SK-N-SH (cell line): ENCODE data around the gene CELSR1. TPM values are rescaled to one million over a fixed set of nuclear protein-coding genes. Genes with fewer than 3 reads are reported as not detected.

Experiments
- CTCF ChIA-PET: fragments of 300-600, 350-600 bp; formaldehyde crosslinking; extraction: SDS; loops from one replicate; lab custom pipeline; 2021; lab: Yijun Ruan, JAX
- POLR2A ChIA-PET: fragments of 350-600 bp; sonication (Branson Sonifier 250); formaldehyde crosslinking; extraction: SDS; loops from one replicate; lab custom pipeline; 2020; ENCODE audit warnings: antibody characterized with exemption, inconsistent platforms; lab: Yijun Ruan, JAX
- DNase-seq: peaks from one replicate; pipeline ENCODE4 v3.0.0; 2012
- H2AFZ ChIP-seq: fragments of 200-600 bp; sonication (generic); 2 replicates; pipeline ENCODE4 v1.8.1; 2016; ENCODE audit warnings: antibody characterized with exemption, mild to moderate bottlenecking, low read depth
- H3F3A ChIP-seq: fragments of 200-600 bp; sonication (generic); replicated peaks from 2 replicates; pipeline ENCODE3; 2016; ENCODE audit warnings: antibody characterized with exemption, mild to moderate bottlenecking; ENCODE audit not compliant: insufficient read depth
- H3K27ac ChIP-seq, 2 experiments: fragments of 200-500 bp in 1 of 2; fragments of 200-600 bp in 1 of 2; sonication (Bioruptor generic) in 1 of 2; sonication (generic), shearing (Covaris generic) in 1 of 2; 2 replicates each; pipeline versions ENCODE4 v1.5.1 to v1.6.1; 2014 to 2016; ENCODE audit warnings: low read depth in 2 of 2, inconsistent platforms in 1 of 2, low read length in 1 of 2, mild to moderate bottlenecking in 1 of 2, mixed read lengths in 1 of 2
- H3K27me3 ChIP-seq: fragments of 200-600 bp; sonication (generic), shearing (Covaris generic); 2 replicates; pipeline ENCODE4 v1.6.1; 2016; ENCODE audit warnings: mixed run types; ENCODE audit not compliant: insufficient read depth
- H3K36me3 ChIP-seq, 2 experiments: fragments of 200-500 bp in 1 of 2; fragments of 200-600 bp in 1 of 2; sonication (Bioruptor generic) in 1 of 2; sonication (generic) in 1 of 2; replicated peaks in 1 of 2; 2 replicates each; pipeline versions ENCODE3 to v1.5.1; 2014 to 2016; ENCODE audit warnings: low read length in 1 of 2, mild to moderate bottlenecking in 1 of 2; ENCODE audit not compliant: insufficient read depth in 2 of 2, control insufficient read depth in 1 of 2
- H3K4me1 ChIP-seq, 2 experiments: fragments of 200-500 bp in 1 of 2; fragments of 200-600 bp in 1 of 2; sonication (Bioruptor generic) in 1 of 2; sonication (generic), shearing (Covaris generic) in 1 of 2; 2 replicates each; pipeline versions ENCODE4 v1.5.1 to v1.6.1; 2014 to 2016; ENCODE audit warnings: low read depth in 1 of 2, low read length in 1 of 2, mixed run types in 1 of 2; ENCODE audit not compliant: insufficient read depth in 2 of 2, control insufficient read depth in 1 of 2
- H3K4me2 ChIP-seq: fragments of 200-600 bp; sonication (generic), shearing (Covaris generic); 2 replicates; pipeline ENCODE4 v1.6.1; 2017; ENCODE audit warnings: mixed run types
- H3K4me3 ChIP-seq, 2 experiments: fragments of 200-500 bp in 1 of 2; fragments of 200-600 bp in 1 of 2; sonication (Bioruptor generic) in 1 of 2; sonication (generic), shearing (Covaris generic) in 1 of 2; 2 replicates each; pipeline versions ENCODE4 v1.5.1 to v1.8.1; 2014 to 2016; ENCODE audit warnings: low read depth in 2 of 2, inconsistent platforms in 1 of 2, low read length in 1 of 2, mild to moderate bottlenecking in 1 of 2, mixed read lengths in 1 of 2, moderate library complexity in 1 of 2
- H3K79me2 ChIP-seq: fragments of 200-600 bp; sonication (generic); 2 replicates; pipeline ENCODE4 v1.8.1; 2017; ENCODE audit warnings: mild to moderate bottlenecking; ENCODE audit not compliant: insufficient read depth
- H3K9ac ChIP-seq: fragments of 200-600 bp; sonication (generic); 2 replicates; pipeline ENCODE4 v1.6.1; 2017; ENCODE audit warnings: mixed run types
- H3K9me2 ChIP-seq: fragments of 200-600 bp; sonication (generic); 2 replicates; pipeline ENCODE4 v1.6.1; 2017; ENCODE audit warnings: mixed run types
- H3K9me3 ChIP-seq: fragments of 200-600 bp; sonication (generic); 2 replicates; pipeline ENCODE4 v1.6.1; 2017; ENCODE audit warnings: mixed run types, mild to moderate bottlenecking, moderate library complexity
- H4K20me1 ChIP-seq: fragments of 200-600 bp; sonication (generic); 2 replicates; pipeline ENCODE4 v1.6.1; 2017; ENCODE audit warnings: mild to moderate bottlenecking, mixed run types; ENCODE audit not compliant: insufficient read depth
- EP300 ChIP-seq, 2 experiments: IDR thresholded peaks; 2 replicates each; pipeline versions ENCODE4 v1.4.0 to v1.6.1; 2012; ENCODE audit warnings: borderline replicate concordance in 1 of 2, low read depth in 1 of 2, low read length in 1 of 2
- GATA2 ChIP-seq: sonication (generic); formaldehyde crosslinking; IDR thresholded peaks from 2 replicates; pipeline ENCODE4 v1.5.0; 2020; ENCODE audit warnings: mild to moderate bottlenecking, missing genetic modification reagents
- RAD21 ChIP-seq: IDR thresholded peaks from 2 replicates; pipeline ENCODE4 v1.6.1; 2012; ENCODE audit warnings: mild to moderate bottlenecking, low read length
- RXRA ChIP-seq: IDR thresholded peaks from 2 replicates; pipeline ENCODE4 v1.4.0; 2012; ENCODE audit warnings: low read depth, mild to moderate bottlenecking, borderline replicate concordance
- TCF12 ChIP-seq: IDR thresholded peaks from 2 replicates; pipeline ENCODE4 v1.4.0; 2012
- TEAD4 ChIP-seq: IDR thresholded peaks from 2 replicates; pipeline ENCODE4 v1.4.0; 2012; ENCODE audit warnings: mild to moderate bottlenecking, borderline replicate concordance; ENCODE audit not compliant: insufficient read depth
- WGBS: methylation state at CpG from one replicate; pipeline ENCODE4 v1.1.6; 2017; ENCODE audit warnings: low lambda C conversion rate; 5-methylcytosine and 5-hydroxymethylcytosine counted together
- polyA plus RNA-seq, 3 experiments: library from polyadenylated mRNA; depleted of rRNA; stranded (reverse); fragments of >200 nt; gene quantifications; 2 replicates each; pipeline ENCODE4 v1.2.3, GENCODE V29; 2012
- TF ChIP-seq, protein P1 (sequence below): fragments of 150-350 bp; IDR thresholded peaks from 2 replicates; pipeline ENCODE4 v1.6.1; 2017; ENCODE audit warnings: antibody characterized with exemption, low read length, low read depth, borderline replicate concordance

The CELSR1 gene
- polyA plus RNA-seq, 1 of the 3 experiments (the other 2 are of a cell fraction) = 5.0 TPM

DNA sequence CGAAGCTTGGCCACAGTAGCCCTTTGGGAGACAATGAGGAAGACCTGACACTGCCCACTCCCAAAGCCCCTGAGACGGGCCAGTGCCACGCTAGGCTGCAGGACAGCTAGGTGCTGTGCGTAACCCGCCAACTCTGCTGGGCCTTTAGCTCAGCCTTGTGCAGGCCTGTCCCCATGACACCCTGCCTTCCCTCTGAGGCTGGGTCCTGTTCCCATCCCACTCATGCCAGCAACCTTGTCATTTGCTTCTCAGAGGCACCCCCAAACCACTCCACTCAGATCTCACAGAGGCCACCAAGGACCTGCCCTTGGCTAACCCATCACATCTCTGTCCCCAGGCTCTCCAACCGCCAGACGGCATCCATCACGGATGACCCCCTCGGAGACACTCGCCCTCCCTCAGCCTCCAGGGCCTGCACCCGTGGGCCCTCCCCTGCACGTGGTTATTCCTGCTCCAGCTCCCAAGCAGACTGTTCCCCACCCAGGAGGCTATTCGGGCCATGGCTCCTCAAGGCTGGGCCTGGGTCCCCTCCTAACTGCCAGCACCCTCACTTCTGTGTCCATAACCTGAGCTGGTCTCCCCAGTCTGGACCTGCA is 11.1 kb downstream of the CELSR1 start:
- no peak for DNase-seq
- no peaks in the 10 kb centered on the region for H3F3A ChIP-seq
- no peaks in the 10 kb centered on the region for H3K36me3 ChIP-seq
- no peaks in the 10 kb centered on the region for H3K79me2 ChIP-seq
- H3K9me2 ChIP-seq = no peaks in the 10 kb centered on the region
- H4K20me1 ChIP-seq = no peaks in the 10 kb centered on the region
- no peaks in the 10 kb centered on the region for H3K27me3 ChIP-seq
- CTCF ChIA-PET = interaction anchor here (0.7 kb wide), 2 partner anchors 15 to 65 kb away, joined by 3 to 4 read pairs; no protein-coding TSS in a partner anchor
- no peak overlapping the region for H3K4me2 ChIP-seq
- H3K27ac ChIP-seq = no peak overlapping the region
- H3K4me3 ChIP-seq = no peak overlapping the region
- H3K9ac ChIP-seq = no peak overlapping the region
- H3K4me1 ChIP-seq = peaks cover 0 to 2% of the 10 kb centered on the region in 2 experiments; a peak in 1 of 4 replicates
- 80% methylated on average over 12 of the region's 13 CpGs for WGBS
- no peak overlapping the region for H2AFZ ChIP-seq
- TF ChIP-seq TEAD4 = no peak
- no peak for TF ChIP-seq GATA2 (CRISPR knock-in tag)
- no peak for TF ChIP-seq EP300 (IDR thresholded peaks at IDR 0.05; ENCODE audit: borderline replicate concordance in 1 of 2, low read depth in 1 of 2, low read length in 1 of 2)
- TF ChIP-seq, protein P1, sequence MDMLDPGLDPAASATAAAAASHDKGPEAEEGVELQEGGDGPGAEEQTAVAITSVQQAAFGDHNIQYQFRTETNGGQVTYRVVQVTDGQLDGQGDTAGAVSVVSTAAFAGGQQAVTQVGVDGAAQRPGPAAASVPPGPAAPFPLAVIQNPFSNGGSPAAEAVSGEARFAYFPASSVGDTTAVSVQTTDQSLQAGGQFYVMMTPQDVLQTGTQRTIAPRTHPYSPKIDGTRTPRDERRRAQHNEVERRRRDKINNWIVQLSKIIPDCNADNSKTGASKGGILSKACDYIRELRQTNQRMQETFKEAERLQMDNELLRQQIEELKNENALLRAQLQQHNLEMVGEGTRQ = no peak
- no peak for TF ChIP-seq RXRA
- no peaks in the 10 kb centered on the region for H3K9me3 ChIP-seq
- POLR2A ChIA-PET = no interaction called here

GRCh38 chr22:46525389-46526243 is 11.8 kb downstream of the CELSR1 start:
- DNase-seq = no peak
- H3K9me3 ChIP-seq = no peaks in the 10 kb centered on the region

GRCh38 chr22:46524203-46524740 is 13.1 kb downstream of the CELSR1 start:
- 82% methylated on average over 15 of the region's 19 CpGs for WGBS
- H3K4me3 ChIP-seq = no peak overlapping the region
- H3K36me3 ChIP-seq = no peaks in the 10 kb centered on the region
- no peaks in the 10 kb centered on the region for H3K9me2 ChIP-seq
- POLR2A ChIA-PET = no interaction called here
- H3K27ac ChIP-seq = no peak overlapping the region
- CTCF ChIA-PET = interaction anchor here (1.3 to 1.5 kb wide), 2 partner anchors 17 to 157 kb away, joined by 4 read pairs; no protein-coding TSS in a partner anchor
- DNase-seq = no peak
- H3K27me3 ChIP-seq = no peaks in the 10 kb centered on the region
- H3K9ac ChIP-seq = no peak overlapping the region
- TF ChIP-seq RAD21 = no peak
- H2AFZ ChIP-seq = no peak overlapping the region
- H3K4me2 ChIP-seq = no peak overlapping the region
- H3K9me3 ChIP-seq = no peaks in the 10 kb centered on the region
- no peaks in the 10 kb centered on the region for H3F3A ChIP-seq
- H4K20me1 ChIP-seq = no peaks in the 10 kb centered on the region
- no peaks in the 10 kb centered on the region; a peak in 1 of 4 replicates for H3K4me1 ChIP-seq
- H3K79me2 ChIP-seq = no peaks in the 10 kb centered on the region

More at GRCh38 chr22:46525389-46526243, 11.8 kb downstream of the CELSR1 start:
- H3K27ac ChIP-seq = no peak overlapping the region
- no peaks in the 10 kb centered on the region for H3K36me3 ChIP-seq
- H3K4me3 ChIP-seq = no peak overlapping the region
- no peaks in the 10 kb centered on the region for H3F3A ChIP-seq
- ChIA-PET POLR2A (no interaction called here), CTCF (interaction anchor here (0.7 kb wide), 1 partner anchor 16 kb away, joined by 4 read pairs; no protein-coding TSS in a partner anchor)
- 69% methylated on average over 20 of the region's 22 CpGs for WGBS
- H3K9ac ChIP-seq = no peak overlapping the region
- H3K79me2 ChIP-seq = no peaks in the 10 kb centered on the region
- peaks cover 0 to under 1% of the 10 kb centered on the region in 2 experiments; a peak in 1 of 4 replicates for H3K4me1 ChIP-seq
- TF ChIP-seq TCF12 = no peak
- H3K9me2 ChIP-seq = no peaks in the 10 kb centered on the region
- H4K20me1 ChIP-seq = no peaks in the 10 kb centered on the region
- H3K27me3 ChIP-seq = no peaks in the 10 kb centered on the region
- no peak overlapping the region for H2AFZ ChIP-seq
- no peak overlapping the region for H3K4me2 ChIP-seq
